H1 (cell line): Measurements from ENCODE around the gene PPP1R3G. TPM values are rescaled to one million over a fixed set of nuclear protein-coding genes. Genes with fewer than 3 reads are reported as not detected.

Experiments
- CTCF ChIA-PET: fragments of 300-600 bp; sonication (Branson Sonifier 250); formaldehyde crosslinking; loops from one replicate; lab custom pipeline; 2021; ENCODE audit not compliant: partially characterized antibody; lab: Charles Lee
- POLR2A ChIA-PET: fragments of 300-600 bp; sonication (Branson Sonifier 250); formaldehyde crosslinking; loops from one replicate; lab custom pipeline; 2021; ENCODE audit warnings: inconsistent platforms; ENCODE audit not compliant: partially characterized antibody; lab: Charles Lee
- DNase-seq, 2 experiments: peaks; one replicate each; pipeline versions ENCODE4 v3.0.0 to v3.0.0-alpha.2; 2010 to 2022; ENCODE audit warnings: low spot score in 2 of 2, low read depth in 1 of 2, mixed read lengths in 1 of 2
- FAIRE-seq: peaks from 2 replicates; lab custom pipeline; 2011; peaks lifted over from hg19 to GRCh38; lab: Jason Lieb, UNC
- H2AFZ ChIP-seq: 2 replicates; pipeline ENCODE4 v1.8.1; 2012; ENCODE audit warnings: low read length, inconsistent platforms
- H2AK5ac ChIP-seq: 2 replicates; pipeline ENCODE4 v1.6.1; 2013; ENCODE audit warnings: low read depth, low read length
- H2BK120ac ChIP-seq: replicated peaks from 2 replicates; pipeline ENCODE3; 2013; ENCODE audit warnings: low read depth, low read length, inconsistent platforms
- H2BK12ac ChIP-seq: 2 replicates; pipeline ENCODE4 v1.6.1; 2013; ENCODE audit warnings: low read depth, low read length
- H2BK15ac ChIP-seq: 2 replicates; pipeline ENCODE4 v1.6.1; 2013; ENCODE audit warnings: low read length
- H2BK20ac ChIP-seq: 2 replicates; pipeline ENCODE4 v1.6.1; 2013; ENCODE audit warnings: low read length
- H2BK5ac ChIP-seq: 2 replicates; pipeline ENCODE4 v1.6.1; 2013; ENCODE audit warnings: low read depth, low read length
- H3K14ac ChIP-seq: 2 replicates; pipeline ENCODE4 v1.6.1; 2013; ENCODE audit warnings: inconsistent platforms; ENCODE audit not compliant: insufficient read length
- H3K18ac ChIP-seq: 2 replicates; pipeline ENCODE4 v1.6.1; 2013; ENCODE audit warnings: low read length; ENCODE audit errors: extremely low read depth
- H3K23ac ChIP-seq: 2 replicates; pipeline ENCODE4 v1.6.1; 2013; ENCODE audit warnings: inconsistent platforms; ENCODE audit not compliant: insufficient read length
- H3K23me2 ChIP-seq: 2 replicates; pipeline ENCODE4 v1.6.1; 2013; ENCODE audit warnings: low read depth, low read length
- H3K27ac ChIP-seq: 2 replicates; pipeline ENCODE4 v1.6.1; 2011; ENCODE audit warnings: low read depth, low read length, inconsistent platforms
- H3K27me3 ChIP-seq, 4 experiments: replicated peaks in 1 of 4; 1 replicate in 1 of 4; 2 replicates in 3 of 4; pipeline versions ENCODE4 v1.6.1 to v1.8.1; 2011 to 2013; ENCODE audit warnings: low read length in 3 of 4, mild to moderate bottlenecking in 3 of 4, inconsistent platforms in 2 of 4, mixed read lengths in 2 of 4, moderate library complexity in 1 of 4; ENCODE audit not compliant: control insufficient read depth in 3 of 4, insufficient read depth in 3 of 4; ENCODE audit errors: extremely low read depth in 1 of 4
- H3K36me3 ChIP-seq, 4 experiments: 2 replicates each; pipeline versions ENCODE4 v1.6.1 to v1.8.1; 2011 to 2013; ENCODE audit warnings: mild to moderate bottlenecking in 4 of 4, low read length in 3 of 4, moderate library complexity in 2 of 4, control low read depth in 1 of 4, inconsistent platforms in 1 of 4; ENCODE audit not compliant: insufficient read depth in 4 of 4, control insufficient read depth in 2 of 4
- H3K4ac ChIP-seq: replicated peaks from 2 replicates; pipeline ENCODE3; 2013; ENCODE audit warnings: low read length, low read depth, mixed read lengths, inconsistent platforms; ENCODE audit not compliant: insufficient read length
- H3K4me1 ChIP-seq, 4 experiments: replicated peaks in 1 of 4; 1 replicate in 1 of 4; 2 replicates in 3 of 4; pipeline versions ENCODE4 v1.6.1 to v1.8.1; 2011 to 2013; ENCODE audit warnings: low read length in 3 of 4, inconsistent platforms in 2 of 4, mixed read lengths in 1 of 4; ENCODE audit not compliant: insufficient read depth in 4 of 4, control insufficient read depth in 3 of 4
- H3K4me2 ChIP-seq, 2 experiments: 2 replicates each; pipeline versions ENCODE4 v1.6.1 to v1.8.1; 2011 to 2013; ENCODE audit warnings: low read depth in 2 of 2, low read length in 2 of 2, control low read depth in 1 of 2, inconsistent platforms in 1 of 2, mild to moderate bottlenecking in 1 of 2; ENCODE audit not compliant: insufficient read depth in 1 of 2
- H3K4me3 ChIP-seq, 4 experiments: fragments of 200-600, 300-600 bp in 1 of 4; sonication (generic), shearing (Covaris generic), sonication (Bioruptor Twin) in 1 of 4; 2 replicates each; pipeline versions ENCODE4 v1.5.1 to v1.8.1; 2011 to 2016; ENCODE audit warnings: low read length in 4 of 4, low read depth in 3 of 4, control low read depth in 2 of 4, inconsistent platforms in 2 of 4, mild to moderate bottlenecking in 2 of 4, mixed read lengths in 1 of 4, moderate library complexity in 1 of 4; ENCODE audit not compliant: insufficient read depth in 2 of 4; ENCODE audit errors: extremely low read depth in 1 of 4
- H3K56ac ChIP-seq: replicated peaks from 2 replicates; pipeline ENCODE3; 2013; ENCODE audit warnings: low read depth, mild to moderate bottlenecking, mixed read lengths, low read length, inconsistent platforms; ENCODE audit not compliant: insufficient read length
- H3K79me1 ChIP-seq: 2 replicates; pipeline ENCODE4 v1.6.1; 2013; ENCODE audit warnings: low read depth, low read length, control low read depth
- H3K79me2 ChIP-seq, 2 experiments: 2 replicates each; pipeline versions ENCODE4 v1.6.1 to v1.8.1; 2012 to 2013; ENCODE audit warnings: low read length in 2 of 2, mild to moderate bottlenecking in 2 of 2, inconsistent platforms in 1 of 2; ENCODE audit not compliant: insufficient read depth in 2 of 2, control insufficient read depth in 1 of 2
- H3K9ac ChIP-seq, 4 experiments: replicated peaks in 1 of 4; 1 replicate in 1 of 4; 2 replicates in 3 of 4; pipeline versions ENCODE4 v1.6.1 to v1.8.1; 2011 to 2013; ENCODE audit warnings: low read depth in 3 of 4, low read length in 3 of 4, control low read depth in 2 of 4, mild to moderate bottlenecking in 2 of 4, moderate library complexity in 2 of 4, inconsistent platforms in 1 of 4; ENCODE audit errors: extremely low read depth in 1 of 4
- H3K9me3 ChIP-seq, 2 experiments: 2 replicates each; pipeline versions ENCODE4 v1.6.1 to v1.8.1; 2012 to 2013; ENCODE audit warnings: mild to moderate bottlenecking in 2 of 2, moderate library complexity in 2 of 2, control low read depth in 1 of 2, inconsistent platforms in 1 of 2, low read depth in 1 of 2, low read length in 1 of 2, mixed read lengths in 1 of 2; ENCODE audit not compliant: insufficient read depth in 2 of 2
- H4K20me1 ChIP-seq, 2 experiments: replicated peaks in 1 of 2; 2 replicates each; pipeline versions ENCODE3 to v1.8.1; 2011 to 2013; ENCODE audit warnings: inconsistent platforms in 2 of 2, low read length in 2 of 2, mild to moderate bottlenecking in 1 of 2; ENCODE audit not compliant: insufficient read depth in 2 of 2, control insufficient read depth in 1 of 2
- H4K5ac ChIP-seq: 2 replicates; pipeline ENCODE4 v1.6.1; 2013; ENCODE audit warnings: low read length, low read depth, mixed read lengths, inconsistent platforms; ENCODE audit not compliant: insufficient read length
- H4K8ac ChIP-seq: 2 replicates; pipeline ENCODE4 v1.8.0; 2013; ENCODE audit warnings: mild to moderate bottlenecking, moderate library complexity, low read length, inconsistent platforms; ENCODE audit not compliant: insufficient read depth; ENCODE audit errors: extremely low read depth
- H4K91ac ChIP-seq: replicated peaks from 2 replicates; pipeline ENCODE3; 2013; ENCODE audit warnings: low read length, mixed read lengths, inconsistent platforms; ENCODE audit not compliant: insufficient read length
- BRCA1 ChIP-seq: IDR thresholded peaks from 2 replicates; pipeline ENCODE4 v1.6.1; 2012; ENCODE audit warnings: low read depth, low read length, improper control_type of control experiment
- EZH2 ChIP-seq: fragments of 200-600 bp; sonication (generic); IDR thresholded peaks from 2 replicates; pipeline ENCODE4 v1.7.1; 2012; ENCODE audit warnings: low read depth, mild to moderate bottlenecking, moderate library complexity, low read length, inconsistent platforms; ENCODE audit not compliant: severe bottlenecking
- HDAC2 ChIP-seq, 2 experiments: fragments of 300-600 bp in 1 of 2; sonication (generic) in 1 of 2; IDR thresholded peaks; 2 replicates each; pipeline ENCODE4 v1.6.1; 2011 to 2012; ENCODE audit warnings: low read depth in 2 of 2, low read length in 2 of 2, mild to moderate bottlenecking in 2 of 2, moderate library complexity in 2 of 2, borderline replicate concordance in 1 of 2, inconsistent platforms in 1 of 2
- POLR2AphosphoS5 ChIP-seq: IDR thresholded peaks from 2 replicates; pipeline ENCODE4 v1.6.1; 2011; ENCODE audit warnings: low read depth, low read length
- SUZ12 ChIP-seq: fragments of 200-600 bp; sonication (generic); IDR thresholded peaks from 2 replicates; pipeline ENCODE4 v1.6.1; 2012; ENCODE audit warnings: mild to moderate bottlenecking, inconsistent platforms, low read length, moderate library complexity, mixed read lengths
- TAF1 ChIP-seq: IDR thresholded peaks from 2 replicates; pipeline ENCODE4 v1.6.1; 2011; ENCODE audit warnings: mild to moderate bottlenecking, low read depth, low read length
- TBP ChIP-seq: IDR thresholded peaks from 2 replicates; pipeline ENCODE4 v1.6.1; 2011; ENCODE audit warnings: low read depth, low read length, improper control_type of control experiment
- WGBS, 2 experiments: shearing (Covaris generic) in 1 of 2; methylation state at CpG; one replicate each; pipeline versions ENCODE4 v1.1.6 to v1.1.7; 2013 to 2015; ENCODE audit warnings: low lambda C conversion rate in 2 of 2, mixed read lengths in 2 of 2, inconsistent platforms in 1 of 2, low coverage in 1 of 2, missing lambda C conversion rate in 1 of 2; ENCODE audit not compliant: insufficient replicate concordance in 2 of 2, insufficient coverage in 1 of 2, insufficient read length in 1 of 2; ENCODE audit errors: extremely low coverage in 1 of 2, missing lambda C conversion rate in 1 of 2; 5-methylcytosine and 5-hydroxymethylcytosine counted together
- long read RNA-seq, 2 experiments: library from RNA in 1 of 2; library from capped mRNA in 1 of 2; stranded (forward); transcript quantifications; one replicate each; pipeline ENCODE4 v2.0.0, GENCODE V29; 2021; ENCODE audit warnings: inconsistent platforms in 1 of 2
- polyA minus RNA-seq, 3 experiments: library from RNA; depleted of rRNA, polyadenylated mRNA; stranded (reverse); fragments of >200 nt; gene quantifications; 1 replicate in 2 of 3; 2 replicates in 1 of 3; pipeline ENCODE4 v1.2.3, GENCODE V29; 2011
- polyA plus RNA-seq, 7 experiments: library from polyadenylated mRNA; depleted of rRNA in 3 of 7; stranded (reverse) in 5 of 7; unstranded in 2 of 7; fragments of >200 nt in 5 of 7; fragments of 200-250 nt in 2 of 7; gene quantifications; 1 replicate in 5 of 7; 2 replicates in 1 of 7; 4 replicates in 1 of 7; pipeline versions ENCODE4 v1.2.1 to v1.2.3, GENCODE V29; 2011 to 2013; ENCODE audit warnings: missing spikeins in 2 of 7, mixed read lengths in 2 of 7
- total RNA-seq: library from RNA; stranded (reverse); fragmentation: NEBNext Ultra II Directional; extraction: Animal tissue kit (Norgen Biotek cat#: 25700); gene quantifications from 2 replicates; pipeline ENCODE4 v1.2.1, GENCODE V29; 2021

Gene PPP1R3G
- 0.09 TPM in 1 of 2 replicates, not detected in the other for total RNA-seq
- 0.03 and 0.06 TPM in 2 replicates for polyA plus RNA-seq (2011; rRNA removed)
- 0.06 TPM for polyA plus RNA-seq (2011; cell fraction: cytosol; rRNA removed)
- 0.06 TPM for polyA plus RNA-seq (2011; cell fraction: nucleus; rRNA removed)
- 0.09 to 0.19 TPM (median 0.12 TPM) in 4 replicates for polyA plus RNA-seq (2012, experiment 1 of 2)
- 0.04 TPM for polyA plus RNA-seq (2012, experiment 2 of 2)
- 0.04 TPM for polyA plus RNA-seq (2013, experiment 1 of 2)
- polyA plus RNA-seq (2013, experiment 2 of 2), result 0.06 TPM
- polyA minus RNA-seq (2011; rRNA and poly(A)+ RNA removed), result 0.07 TPM in 1 of 2 replicates, not detected in the other
- not detected for polyA minus RNA-seq (2011; cell fraction: cytosol; rRNA and poly(A)+ RNA removed)
- polyA minus RNA-seq (2011; cell fraction: nucleus; rRNA and poly(A)+ RNA removed), result not detected
- long read RNA-seq, experiment 1, full-length matches to known transcripts, result 2 of 2 reads
- long read RNA-seq, experiment 1, partial matches to known transcripts, result 0 of 2 reads
- long read RNA-seq, experiment 1, other reads (novel, unspliced or antisense), result 0 of 2 reads
- long read RNA-seq, experiment 2, result 0 reads

DNA sequence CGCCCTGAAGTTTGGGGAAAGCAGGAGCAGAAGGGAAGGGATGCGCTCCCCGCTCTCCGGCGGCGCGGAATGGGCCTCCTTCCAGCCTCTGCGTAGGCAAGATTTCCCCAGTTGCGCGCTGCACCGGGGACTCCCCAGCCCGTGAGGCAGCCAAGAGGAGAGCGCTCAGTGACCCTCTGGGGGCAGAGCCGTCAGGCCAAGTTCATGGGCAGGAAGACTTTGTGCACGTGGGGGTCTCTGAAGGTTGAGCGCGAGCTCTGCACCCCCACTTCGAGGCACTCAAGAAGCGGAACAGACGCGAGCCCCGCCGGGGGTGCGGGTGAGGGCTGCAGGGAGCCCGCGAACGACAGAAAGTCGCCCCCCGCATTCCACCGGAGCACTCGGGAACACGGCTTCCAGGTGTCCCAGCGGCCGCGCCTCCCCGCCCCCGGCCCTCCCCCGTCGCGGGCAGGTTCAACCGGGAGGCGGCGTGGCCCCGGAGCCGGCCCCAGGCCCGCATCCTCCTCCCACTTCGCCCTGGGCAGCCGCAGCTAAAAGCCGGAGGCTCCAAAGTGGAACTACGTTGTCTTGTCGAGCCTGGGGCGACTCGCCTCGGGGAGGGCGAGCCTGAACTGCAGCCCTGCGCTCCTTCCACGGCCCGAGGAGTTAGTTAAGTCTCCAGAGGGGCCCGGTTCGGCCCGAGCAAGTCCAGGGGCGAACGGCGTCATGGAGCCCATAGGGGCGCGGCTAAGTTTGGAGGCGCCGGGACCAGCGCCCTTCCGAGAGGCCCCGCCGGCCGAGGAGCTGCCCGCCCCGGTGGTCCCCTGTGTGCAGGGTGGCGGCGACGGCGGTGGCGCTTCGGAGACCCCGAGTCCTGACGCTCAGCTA lies at the start of gene PPP1R3G:
TSS of gene PPP1R3G (plus strand) at position 561 of the 867 bp plus-strand sequence. CDS start at position 706, 145 bp downstream.
- no peaks in the 10 kb centered on the region for H3K36me3 ChIP-seq
- no peak within 1 kb of the TSS for H3K4ac ChIP-seq
- no peak within 1 kb of the TSS for H3K27ac ChIP-seq
- H4K5ac ChIP-seq, result no peak within 1 kb of the TSS
- H2BK5ac ChIP-seq, result no peak within 1 kb of the TSS; the same call in 1 of the 2 replicates
- H3K4me2 ChIP-seq, result peak within 1 kb of the TSS; percentile 71 to 96
- H3K23ac ChIP-seq, result no peak within 1 kb of the TSS
- H3K14ac ChIP-seq, result no peak within 1 kb of the TSS
- peak within 1 kb of the TSS; percentile 78 for H3K18ac ChIP-seq
- no peak within 1 kb of the TSS for H2BK120ac ChIP-seq
- H4K91ac ChIP-seq, result no peak within 1 kb of the TSS
- 3% methylated on average over 82 of the region's 83 CpGs; no CpG with 5 or more reads in 1 of the 2 experiments for WGBS, 2 experiments
- H3K27me3 ChIP-seq, result peaks cover 35 to 60% (median 58%) of the 10 kb centered on the region in 4 experiments
- peak within 1 kb of the TSS; percentile 16 for H3K56ac ChIP-seq
- no peak within 1 kb of the TSS for H2BK15ac ChIP-seq
- H2AK5ac ChIP-seq, result no peak within 1 kb of the TSS
- H4K20me1 ChIP-seq, result peaks cover 3 to 5% of the 10 kb centered on the region in 2 experiments
- H2BK20ac ChIP-seq, result no peak within 1 kb of the TSS
- no peak within 1 kb of the TSS; a peak in 2 of 7 replicates for H3K9ac ChIP-seq
- FAIRE-seq, result no peak
- H3K23me2 ChIP-seq, result peaks cover 17% of the 10 kb centered on the region; the same call in 1 of the 2 replicates
- H3K4me3 ChIP-seq, result peak within 1 kb of the TSS; percentile 25 to 61 (median 50)
- no peaks in the 10 kb centered on the region; the same call in 1 of the 2 replicates for H3K79me1 ChIP-seq
- H3K9me3 ChIP-seq, result no peaks in the 10 kb centered on the region; a peak in 1 of 4 replicates
- H3K4me1 ChIP-seq, result peaks cover 0 to 19% (median 8%) of the 10 kb centered on the region in 4 experiments; a peak in 4 of 7 replicates
- CTCF ChIA-PET, result interaction anchor here (0.6 to 1.8 kb wide), 6 partner anchors 28 to 874 kb away, joined by 3 to 5 read pairs (median 4); no protein-coding TSS in a partner anchor
- H3K79me2 ChIP-seq, result no peaks in the 10 kb centered on the region
- POLR2A ChIA-PET, result interaction anchor here (1.3 to 1.5 kb wide), 2 partner anchors 22 to 81 kb away, joined by 3 to 4 read pairs; partner anchors contain the start of gene RPP40
- peak in 1 of 2 experiments; percentile 75 for DNase-seq
- peak within 1 kb of the TSS; percentile 77 for H4K8ac ChIP-seq
- peak within 1 kb of the TSS; percentile 60; the same call in 1 of the 2 replicates for H2BK12ac ChIP-seq
- H2AFZ ChIP-seq, result peak within 1 kb of the TSS; percentile 48; the same call in 1 of the 2 replicates
- TF ChIP-seq EZH2, result peak; percentile 13
- peak; percentile 73 for TF ChIP-seq SUZ12
- TF ChIP-seq BRCA1, result no peak
- TF ChIP-seq TBP, result no peak
- TF ChIP-seq TAF1, result 0 out of 2 replicates have a peak, but pooled peaks have one; percentile 19
- 0 out of 4 replicates have a peak, but pooled peaks of 1 of the 2 experiments have one; percentile 7 for TF ChIP-seq HDAC2 (IDR thresholded peaks at IDR 0.05; ENCODE audit: borderline replicate concordance in 1 of 2, low read depth in 2 of 2, low read length in 2 of 2)
- TF ChIP-seq POLR2AphosphoS5, result no peak
